OCI-M2 (cell line): ENCODE data around the gene SCUBE2.

Experiments
- DNase-seq: peaks from one replicate; lab custom pipeline; 2025; ENCODE audit not compliant: unreplicated experiment; lab: John Stamatoyannopoulos, UW

The SCUBE2 gene

DNA sequence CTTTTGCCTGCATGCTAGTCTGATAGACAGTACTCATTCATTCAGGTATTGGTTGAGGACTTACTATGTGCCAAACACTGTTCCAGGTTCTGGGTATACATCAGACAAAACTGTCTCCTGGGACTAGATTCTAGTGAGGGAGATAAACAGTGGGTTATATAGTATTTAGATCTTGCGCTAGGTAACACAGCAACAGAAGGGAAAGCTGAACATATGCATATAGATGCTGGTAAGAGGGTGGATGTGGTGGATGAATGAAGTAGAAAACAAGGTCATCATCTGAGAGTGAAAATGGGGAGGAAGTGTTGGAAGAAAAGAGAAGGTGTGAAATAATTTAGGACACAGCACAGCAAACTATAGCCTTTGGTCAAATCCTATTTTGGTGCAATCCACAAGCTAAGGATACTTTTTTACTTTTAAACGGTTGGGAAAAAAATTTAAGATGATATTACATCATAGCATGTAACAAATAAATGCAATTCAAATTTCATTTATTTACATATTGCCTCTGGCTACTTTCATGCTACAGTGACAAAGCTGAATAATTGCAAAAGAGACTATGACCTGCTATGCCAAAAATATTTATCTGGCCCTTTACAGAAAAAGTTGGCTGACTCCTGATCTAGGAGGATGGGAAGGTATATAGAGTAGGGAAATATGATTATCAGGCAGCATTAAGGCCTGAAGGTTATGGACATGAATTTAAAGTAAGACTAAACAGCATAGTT lies 120.0 kb downstream of the SCUBE2 start:
- DNase-seq: no peak
